HepG2 (cell line): ENCODE data around the gene PTH2. TPM values are rescaled to one million over a fixed set of nuclear protein-coding genes. Genes with fewer than 3 reads are reported as not detected.

ENCODE experiments used
- ATAC-seq: fragments of 200-7000 bp; cut with Tn5 transposase; 3 replicates; pipeline ENCODE4 v1.9.1; 2020; ENCODE audit warnings: mild to moderate bottlenecking, moderate library complexity
- BruUV-seq: library from RNA; stranded (reverse); fragments of 400-500 nt; replicated peaks from 2 replicates; lab custom pipeline; 2021; lab: Mats Ljungman, UMichigan
- CTCF ChIA-PET: fragments of 300-600 bp; formaldehyde crosslinking; extraction: SDS; loops from one replicate; lab custom pipeline; 2021; ENCODE audit warnings: low total read pairs, inconsistent platforms, low intra/inter-chr PET ratio; lab: Yijun Ruan, JAX
- POLR2A ChIA-PET: fragments of 350-600 bp; sonication (Branson Sonifier 250); formaldehyde crosslinking; loops from one replicate; lab custom pipeline; 2020; ENCODE audit warnings: antibody characterized with exemption, inconsistent platforms; lab: Yijun Ruan, JAX
- DNase-seq: peaks from one replicate; pipeline ENCODE4 v3.0.0-alpha.2; 2015; ENCODE audit warnings: low spot score
- FAIRE-seq: peaks from 3 replicates; lab custom pipeline; 2011; peaks lifted over from hg19 to GRCh38; lab: Jason Lieb, UNC
- H2AFZ ChIP-seq: one replicate; pipeline ENCODE4 v1.6.1; 2011; ENCODE audit warnings: low read length, inconsistent platforms
- H3K27ac ChIP-seq: fragments of 300-600 bp; 3 replicates; pipeline ENCODE4 v1.8.0; 2011; ENCODE audit warnings: mixed run types, mild to moderate bottlenecking, mixed read lengths, low read length, inconsistent platforms; ENCODE audit not compliant: insufficient read depth; ENCODE audit errors: extremely low read length
- H3K27me3 ChIP-seq, 2 experiments: fragments of 200-600 bp in 1 of 2; 2 replicates in 1 of 2; 3 replicates in 1 of 2; pipeline versions ENCODE4 v1.6.0 to v1.8.0; 2011; ENCODE audit warnings: low read length in 2 of 2, mild to moderate bottlenecking in 2 of 2, moderate library complexity in 2 of 2, inconsistent platforms in 1 of 2; ENCODE audit not compliant: insufficient read depth in 2 of 2, control insufficient read depth in 1 of 2
- H3K36me3 ChIP-seq, 2 experiments: fragments of 200-600 bp in 1 of 2; replicated peaks in 1 of 2; 2 replicates in 1 of 2; 3 replicates in 1 of 2; pipeline versions ENCODE4 v1.5.1 to v1.8.0; 2011; ENCODE audit warnings: low read length in 2 of 2, inconsistent platforms in 1 of 2; ENCODE audit not compliant: insufficient read depth in 2 of 2, control insufficient read depth in 1 of 2
- H3K4me1 ChIP-seq: 2 replicates; pipeline ENCODE4 v1.5.1; 2012; ENCODE audit warnings: low read length, inconsistent platforms; ENCODE audit not compliant: insufficient read depth
- H3K4me2 ChIP-seq: 2 replicates; pipeline ENCODE4 v1.6.0; 2011; ENCODE audit warnings: low read depth, low read length, inconsistent platforms
- H3K4me3 ChIP-seq, 3 experiments: fragments of 200-600 bp in 1 of 3; sonication (generic), shearing (Covaris generic) in 1 of 3; replicated peaks in 1 of 3; 2 replicates each; pipeline ENCODE4 v1.5.1; 2011 to 2016; ENCODE audit warnings: low read length in 3 of 3, inconsistent platforms in 2 of 3, low read depth in 2 of 3, mild to moderate bottlenecking in 2 of 3, control low read depth in 1 of 3, mixed read lengths in 1 of 3; ENCODE audit not compliant: insufficient read depth in 1 of 3
- H3K79me2 ChIP-seq: one replicate; pipeline ENCODE4 v1.6.1; 2011; ENCODE audit warnings: low read length, inconsistent platforms; ENCODE audit not compliant: insufficient read depth
- H3K9ac ChIP-seq: 2 replicates; pipeline ENCODE4 v1.6.0; 2011; ENCODE audit warnings: mild to moderate bottlenecking, low read depth, low read length, inconsistent platforms; ENCODE audit not compliant: insufficient read depth
- H3K9me3 ChIP-seq: 2 replicates; pipeline ENCODE4 v1.5.1; 2012; ENCODE audit warnings: mild to moderate bottlenecking, low read length
- H4K20me1 ChIP-seq: 2 replicates; pipeline ENCODE4 v1.6.0; 2011; ENCODE audit warnings: inconsistent platforms, mild to moderate bottlenecking, low read length, moderate library complexity; ENCODE audit not compliant: insufficient read depth
- TFE3 ChIP-seq: IDR thresholded peaks from 2 replicates; pipeline ENCODE4 v1.6.1; 2016
- ZBTB25 ChIP-seq: IDR thresholded peaks from 2 replicates; pipeline ENCODE4 v1.6.1; 2018; ENCODE audit warnings: missing genetic modification reagents
- ZFP36 ChIP-seq: fragments of 150-350 bp; IDR thresholded peaks from 2 replicates; pipeline ENCODE4 v1.6.1; 2018; ENCODE audit warnings: borderline replicate concordance, low read length, low read depth; ENCODE audit not compliant: partially characterized antibody
- ZNF781 ChIP-seq: sonication (generic); formaldehyde crosslinking; IDR thresholded peaks from 2 replicates; pipeline ENCODE4 v1.5.1; 2020; ENCODE audit warnings: borderline replicate concordance, mild to moderate bottlenecking, missing genetic modification reagents; ENCODE audit errors: not compliant biosample characterization
- whole genome bisulfite sequencing: methylation state at CpG from one replicate; pipeline ENCODE4 v1.1.6; 2017; ENCODE audit warnings: low lambda C conversion rate; 5-methylcytosine and 5-hydroxymethylcytosine counted together
- in situ Hi-C: cut with HindIII; loops from 2 replicates; pipeline ENCODE4 v1.10.0; 2017; ENCODE audit warnings: low pct_unique_long_range_greater_than_20kb; ENCODE audit not compliant: extremely low pct_ligation_motif_present
- intact Hi-C: fragments of 100-400 bp; cut with micrococcal nuclease; formaldehyde crosslinking; loops from one replicate; pipeline ENCODE4 v1.10.0; 2022; ENCODE audit not compliant: unreplicated experiment
- polyA plus RNA-seq, 8 experiments: library from polyadenylated mRNA; depleted of rRNA in 3 of 8; stranded (reverse) in 7 of 8; unstranded in 1 of 8; fragments of >200 nt; fragmentation: Illumina TruSeq in 4 of 8; extraction: Trizol in 4 of 8; gene quantifications; 2 replicates each; pipeline versions ENCODE4 v1.2.1 to v1.2.3, GENCODE V29; 2011 to 2016; ENCODE audit warnings: low read depth in 4 of 8, missing spikeins in 1 of 8, mixed read lengths in 1 of 8; ENCODE audit not compliant: insufficient read depth in 1 of 8
- total RNA-seq, 5 experiments: library from RNA; depleted of rRNA; stranded (reverse); fragments of >200 nt; fragmentation: Illumina TruSeq; extraction: Trizol; gene quantifications; 2 replicates each; pipeline ENCODE4 v1.2.3, GENCODE V29; 2016; ENCODE audit warnings: low read depth in 1 of 5
- TF ChIP-seq, protein P1 (sequence below): sonication (generic); formaldehyde crosslinking; IDR thresholded peaks from 2 replicates; pipeline ENCODE4 v1.9.0; 2022; ENCODE audit warnings: missing genetic modification reagents, mild to moderate bottlenecking, borderline replicate concordance
- TF ChIP-seq, protein P2 (sequence below): sonication (generic); formaldehyde crosslinking; conservative IDR thresholded peaks from 2 replicates; pipeline ENCODE4 v1.5.0; 2020; ENCODE audit warnings: missing genetic modification reagents

The PTH2 gene
- total and polyA plus RNA-seq, 2 of the 13 experiments (the other 11 are each of a cell fraction or from before 2014, with no cell fraction given) = not detected

GRCh38 chr19:49468746-49469447 lies 45.7 kb upstream of the PTH2 start:
- H3K36me3 ChIP-seq = peaks cover 1 to 6% of the 10 kb centered on the region in 2 experiments; a peak in 2 of 5 replicates
- no peak for ATAC-seq
- ChIA-PET CTCF (no interaction called here), POLR2A (no interaction called here)
- WGBS = 95% methylated on average over 15 of the region's 15 CpGs
- no peak overlapping the region for H3K4me3 ChIP-seq
- no peak for FAIRE-seq
- in situ Hi-C loops = no loop called here
- TF ChIP-seq TFE3 (CRISPR knock-in tag) (no peak), ZBTB25 (CRISPR knock-in tag) (no peak), ZNF781 (no peak), ZFP36 (no peak)
- TF ChIP-seq, protein P1, sequence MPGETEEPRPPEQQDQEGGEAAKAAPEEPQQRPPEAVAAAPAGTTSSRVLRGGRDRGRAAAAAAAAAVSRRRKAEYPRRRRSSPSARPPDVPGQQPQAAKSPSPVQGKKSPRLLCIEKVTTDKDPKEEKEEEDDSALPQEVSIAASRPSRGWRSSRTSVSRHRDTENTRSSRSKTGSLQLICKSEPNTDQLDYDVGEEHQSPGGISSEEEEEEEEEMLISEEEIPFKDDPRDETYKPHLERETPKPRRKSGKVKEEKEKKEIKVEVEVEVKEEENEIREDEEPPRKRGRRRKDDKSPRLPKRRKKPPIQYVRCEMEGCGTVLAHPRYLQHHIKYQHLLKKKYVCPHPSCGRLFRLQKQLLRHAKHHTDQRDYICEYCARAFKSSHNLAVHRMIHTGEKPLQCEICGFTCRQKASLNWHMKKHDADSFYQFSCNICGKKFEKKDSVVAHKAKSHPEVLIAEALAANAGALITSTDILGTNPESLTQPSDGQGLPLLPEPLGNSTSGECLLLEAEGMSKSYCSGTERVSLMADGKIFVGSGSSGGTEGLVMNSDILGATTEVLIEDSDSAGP (CRISPR knock-in tag) = no peak
- TF ChIP-seq, protein P2, sequence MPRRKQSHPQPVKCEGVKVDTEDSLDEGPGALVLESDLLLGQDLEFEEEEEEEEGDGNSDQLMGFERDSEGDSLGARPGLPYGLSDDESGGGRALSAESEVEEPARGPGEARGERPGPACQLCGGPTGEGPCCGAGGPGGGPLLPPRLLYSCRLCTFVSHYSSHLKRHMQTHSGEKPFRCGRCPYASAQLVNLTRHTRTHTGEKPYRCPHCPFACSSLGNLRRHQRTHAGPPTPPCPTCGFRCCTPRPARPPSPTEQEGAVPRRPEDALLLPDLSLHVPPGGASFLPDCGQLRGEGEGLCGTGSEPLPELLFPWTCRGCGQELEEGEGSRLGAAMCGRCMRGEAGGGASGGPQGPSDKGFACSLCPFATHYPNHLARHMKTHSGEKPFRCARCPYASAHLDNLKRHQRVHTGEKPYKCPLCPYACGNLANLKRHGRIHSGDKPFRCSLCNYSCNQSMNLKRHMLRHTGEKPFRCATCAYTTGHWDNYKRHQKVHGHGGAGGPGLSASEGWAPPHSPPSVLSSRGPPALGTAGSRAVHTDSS (CRISPR knock-in tag) = no peak
- no peak overlapping the region for H3K4me2 ChIP-seq
- H3K79me2 ChIP-seq = no peaks in the 10 kb centered on the region
- BruUV-seq = no TSS peak
- H3K27ac ChIP-seq = no peak overlapping the region
- DNase-seq = no peak
- H3K27me3 ChIP-seq = no peaks in the 10 kb centered on the region; a peak in 1 of 5 replicates
- H3K9me3 ChIP-seq = no peaks in the 10 kb centered on the region
- peaks cover 6% of the 10 kb centered on the region; the same call in 1 of the 2 replicates for H3K4me1 ChIP-seq
- intact Hi-C loops = no loop called here
- H2AFZ ChIP-seq = no peak overlapping the region
- no peak overlapping the region for H3K9ac ChIP-seq
- H4K20me1 ChIP-seq = no peaks in the 10 kb centered on the region
